Fibroblast of pulmonary artery (primary cell): Measurements from ENCODE around the gene TGFB2.

ENCODE experiments used
- DNase-seq: peaks from one replicate; pipeline ENCODE4 v3.0.0-alpha.2; 2010; ENCODE audit warnings: low read depth
- H3K4me3 ChIP-seq: replicated peaks from 2 replicates; pipeline ENCODE4 v1.5.1; 2011; ENCODE audit warnings: low read depth, mild to moderate bottlenecking, control low read depth, low read length, moderate library complexity
- CTCF ChIP-seq: IDR thresholded peaks from 2 replicates; pipeline ENCODE4 v1.5.1; 2011; ENCODE audit warnings: mild to moderate bottlenecking, control low read depth, low read length, inconsistent platforms; ENCODE audit errors: missing control alignments

Gene TGFB2

GRCh38 chr1:218431476-218431875 lies 86.3 kb downstream of the TGFB2 start:
- no peak for TF ChIP-seq CTCF
- no peak overlapping the region for H3K4me3 ChIP-seq

GRCh38 chr1:218433744-218434143 lies 88.6 kb downstream of the TGFB2 start:
- TF ChIP-seq CTCF: no peak
- DNase-seq: peak; percentile 27

More at GRCh38 chr1:218431476-218431875, 86.3 kb downstream of the TGFB2 start:
- DNase-seq: no peak

GRCh38 chr1:218435528-218435927 lies 90.4 kb downstream of the TGFB2 start:
- no peak overlapping the region for H3K4me3 ChIP-seq
- DNase-seq: no peak
- no peak for TF ChIP-seq CTCF

More at GRCh38 chr1:218433744-218434143, 88.6 kb downstream of the TGFB2 start:
- H3K4me3 ChIP-seq: no peak overlapping the region

- no peak overlapping the region for H3K4me3 ChIP-seq
- TF ChIP-seq CTCF: no peak
- no peak for DNase-seq
Measured at GRCh38 chr1:218436346-218436745, 91.2 kb downstream of the TGFB2 start.

- TF ChIP-seq CTCF: no peak
- no peak overlapping the region for H3K4me3 ChIP-seq
- DNase-seq: no peak
Measured at GRCh38 chr1:218436997-218437396, 91.9 kb downstream of the TGFB2 start.

- H3K4me3 ChIP-seq: no peak overlapping the region
- TF ChIP-seq CTCF: no peak
- DNase-seq: no peak
Measured at GRCh38 chr1:218439541-218440295, 94.6 kb downstream of the TGFB2 start.

- H3K4me3 ChIP-seq: no peak overlapping the region
- no peak for DNase-seq
- no peak for TF ChIP-seq CTCF
Measured at GRCh38 chr1:218443255-218443654, 98.1 kb downstream of the TGFB2 start.
